GM19324 (cell line): ENCODE results near the gene PRLR.

ENCODE experiments used
- ATAC-seq: cut with Tn5 transposase; IDR thresholded peaks from one replicate; pipeline ENCODE4 v1.9.1; 2021; ENCODE audit warnings: mild to moderate bottlenecking, moderate library complexity; ENCODE audit not compliant: unreplicated experiment, low FRiP score

PRLR gene

GRCh38 chr5:35236770-35237169, 6.5 kb upstream of the PRLR start:
- ATAC-seq, result no peak

- no peak for ATAC-seq
Measured at GRCh38 chr5:35233601-35234000, 3.3 kb upstream of the PRLR start.

GRCh38 chr5:35233121-35233520, 2.8 kb upstream of the PRLR start:
- ATAC-seq, result no peak

- ATAC-seq, result no peak
Measured at GRCh38 chr5:35232124-35232523, 1.8 kb upstream of the PRLR start.

- ATAC-seq, result peak; percentile 62
Measured at GRCh38 chr5:35229076-35230037, 930 bp downstream of the PRLR start.

GRCh38 chr5:35228310-35228709, 2.0 kb downstream of the PRLR start:
- ATAC-seq, result no peak

GRCh38 chr5:35227720-35228119, 2.6 kb downstream of the PRLR start:
- no peak for ATAC-seq

- no peak for ATAC-seq
Measured at GRCh38 chr5:35223787-35224395, 6.4 kb downstream of the PRLR start.

DNA sequence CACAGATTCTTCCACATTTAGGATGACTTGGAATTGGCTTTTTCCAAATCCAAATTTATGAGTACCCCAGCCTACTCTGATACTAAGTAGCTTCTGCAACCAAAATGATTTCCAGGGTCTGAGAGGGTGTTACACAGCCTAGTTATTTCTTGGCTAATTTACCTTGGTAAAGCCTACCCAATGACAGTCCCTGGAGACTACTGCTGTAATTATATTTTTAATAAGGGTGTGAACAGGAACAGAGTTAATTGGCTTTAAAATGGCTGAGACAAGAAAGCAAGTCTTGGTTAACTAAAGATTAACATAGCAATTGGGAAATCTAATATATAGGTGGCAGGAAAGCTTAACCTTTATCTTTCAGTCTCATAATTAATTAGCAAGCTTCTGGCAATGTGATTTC, 9.3 kb downstream of the PRLR start:
- ATAC-seq, result no peak

DNA sequence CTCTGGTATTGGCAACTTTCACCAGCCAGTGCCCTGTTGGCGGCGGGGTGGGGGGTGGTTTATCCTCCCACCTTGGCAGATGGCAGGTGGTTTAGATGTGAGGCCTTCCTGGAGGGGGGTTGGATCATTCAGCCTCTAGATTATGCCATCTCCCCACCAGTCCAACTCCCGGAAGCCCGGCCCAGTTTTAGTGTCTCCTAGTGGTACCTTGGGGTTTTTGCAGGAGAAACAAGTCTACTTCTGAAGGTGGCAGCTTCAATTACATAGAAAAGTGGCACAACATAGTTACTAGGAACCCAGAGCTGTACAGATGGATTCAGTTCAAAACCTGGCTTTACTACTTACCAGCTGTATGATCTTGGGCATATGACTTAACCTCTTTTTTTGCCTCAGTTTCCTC, 11.3 kb downstream of the PRLR start:
- no peak for ATAC-seq

DNA sequence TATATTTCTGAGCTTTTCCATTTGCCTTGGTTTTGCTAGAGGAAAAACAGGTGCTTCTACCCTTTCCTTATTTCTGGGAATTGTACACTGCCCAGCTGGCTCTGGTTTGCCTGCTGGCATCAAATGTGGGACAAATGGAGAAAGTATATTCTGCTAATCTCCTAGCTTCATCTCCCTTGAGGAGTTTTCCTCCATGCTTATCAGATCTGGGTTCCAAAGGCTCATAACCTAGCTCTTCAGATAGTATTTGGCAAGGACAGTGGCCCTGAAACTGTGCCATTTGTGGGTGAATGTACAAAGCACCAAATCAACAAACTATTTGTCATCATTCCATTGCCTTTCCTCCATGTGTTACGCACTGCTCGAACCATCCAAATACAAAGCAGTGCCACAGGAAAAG, 16.2 kb downstream of the PRLR start:
- ATAC-seq, result no peak

- no peak for ATAC-seq
Measured at GRCh38 chr5:35213608-35214007, 16.7 kb downstream of the PRLR start.

DNA sequence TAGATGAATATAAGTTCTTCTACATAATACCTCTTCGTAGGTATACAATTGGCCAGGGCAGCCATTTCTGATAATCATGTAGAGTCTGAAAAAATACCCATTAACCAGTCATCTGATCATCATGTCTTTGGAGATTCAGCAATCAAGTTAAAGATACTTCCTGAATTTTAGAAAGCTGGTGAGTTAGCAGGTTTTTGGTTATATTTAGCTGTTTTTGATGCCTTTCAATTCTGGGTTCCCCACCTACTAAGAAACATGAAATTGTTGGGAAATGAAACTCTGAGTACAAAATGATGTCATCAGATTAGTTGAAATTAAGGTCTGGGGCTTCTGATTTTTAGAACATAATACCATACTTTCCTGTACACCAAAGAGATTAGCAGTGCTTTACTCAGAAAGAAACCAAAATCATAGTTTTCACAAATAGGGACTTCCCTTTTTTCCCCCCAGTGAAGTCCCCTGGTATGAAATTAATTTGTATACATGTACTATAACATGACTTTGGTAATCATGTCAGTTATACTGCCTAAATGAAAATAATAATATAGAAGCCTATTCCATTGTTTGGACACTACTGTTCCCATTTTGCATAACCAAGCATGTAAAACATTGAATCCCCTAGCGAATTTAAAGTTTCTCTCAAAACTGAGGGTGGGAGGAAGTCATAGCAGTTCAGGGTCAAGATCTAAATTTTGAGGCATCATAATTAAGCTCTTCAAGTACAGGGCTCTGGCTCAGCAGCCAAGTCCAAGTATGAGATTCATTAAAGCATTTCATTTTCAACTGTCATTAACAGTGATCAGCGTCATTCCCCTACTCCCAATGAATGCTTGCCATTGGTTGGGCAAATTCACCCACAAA, 17.9 kb downstream of the PRLR start:
- ATAC-seq, result no peak

DNA sequence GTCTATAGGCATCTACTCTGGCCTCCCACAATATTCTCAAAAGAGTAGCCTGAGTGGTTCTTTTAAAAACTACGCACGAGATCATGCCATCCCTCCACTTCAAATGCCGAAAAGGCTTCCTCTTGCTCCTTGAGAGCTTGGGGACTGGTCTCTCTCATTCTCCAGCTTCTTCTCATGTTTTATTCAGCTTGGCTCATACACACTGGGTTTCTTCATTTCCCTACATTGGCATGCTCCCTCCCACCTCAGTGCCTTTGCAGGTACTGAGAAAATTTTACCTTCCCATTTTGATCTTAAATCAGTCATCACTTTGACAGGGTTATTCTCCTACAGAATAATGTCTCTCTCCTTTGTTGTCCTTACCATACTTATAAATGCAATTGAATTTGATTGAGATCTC, 20.4 kb downstream of the PRLR start:
- ATAC-seq, result no peak

- ATAC-seq, result no peak
Measured at GRCh38 chr5:35205606-35206005, 24.7 kb downstream of the PRLR start.

DNA sequence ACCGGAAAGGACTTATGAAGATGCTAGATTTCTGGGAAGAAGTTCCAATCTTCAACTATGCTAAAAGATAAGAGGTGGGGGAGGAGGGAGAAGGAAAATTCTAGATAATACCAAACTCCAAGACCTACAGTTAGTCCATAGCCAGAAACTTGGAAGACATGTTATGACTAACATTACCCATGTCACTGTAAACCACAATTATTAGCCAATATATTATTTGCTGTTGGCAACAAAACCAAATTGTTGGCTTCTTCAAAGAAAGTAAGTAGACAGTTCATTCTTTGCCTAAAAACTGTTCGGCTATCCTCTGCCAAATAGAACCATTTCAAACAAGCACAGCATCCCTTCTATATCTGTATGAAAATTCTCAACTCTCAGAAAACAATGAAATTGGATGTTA, 25.1 kb downstream of the PRLR start:
- ATAC-seq, result no peak

- ATAC-seq, result peak; percentile 52
Measured at GRCh38 chr5:35203403-35203802, 26.9 kb downstream of the PRLR start.

DNA sequence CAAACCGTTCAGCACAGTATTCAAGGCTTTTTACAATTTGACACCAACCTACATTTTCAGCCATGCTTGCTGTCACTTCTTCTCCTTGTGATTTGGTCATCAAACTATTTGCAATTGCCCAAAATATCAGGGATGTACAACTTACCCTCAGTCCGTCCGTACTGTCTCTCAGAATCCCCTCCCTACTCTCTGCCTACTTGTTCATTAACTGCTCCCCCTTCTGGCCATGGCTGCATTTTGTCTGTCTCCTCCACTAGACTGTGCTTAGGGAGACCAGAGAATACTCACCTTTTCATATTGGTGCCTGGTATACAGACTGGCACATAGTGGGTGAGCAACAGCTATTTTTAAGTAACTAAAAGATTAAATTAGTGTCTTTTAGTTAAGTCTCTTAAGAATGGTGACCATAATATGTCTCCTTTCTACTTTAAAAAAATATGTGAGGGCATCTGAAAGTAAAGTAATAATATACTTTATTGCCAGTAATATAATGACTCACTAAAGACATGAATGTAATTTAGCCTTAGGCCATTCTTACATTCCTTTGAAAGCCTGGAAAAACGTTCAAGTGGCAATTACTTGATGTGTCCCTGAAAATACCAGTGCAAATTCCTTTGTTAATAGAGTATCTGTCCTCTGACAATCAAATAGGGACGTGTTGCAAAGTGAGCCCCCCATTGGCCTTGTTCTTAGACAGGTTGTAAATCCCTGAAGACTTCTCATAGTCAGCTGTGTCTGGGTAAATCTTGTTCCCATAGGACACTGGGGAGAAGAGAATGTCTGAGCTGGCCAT, 27.8 kb downstream of the PRLR start:
- peak; percentile 64 for ATAC-seq

DNA sequence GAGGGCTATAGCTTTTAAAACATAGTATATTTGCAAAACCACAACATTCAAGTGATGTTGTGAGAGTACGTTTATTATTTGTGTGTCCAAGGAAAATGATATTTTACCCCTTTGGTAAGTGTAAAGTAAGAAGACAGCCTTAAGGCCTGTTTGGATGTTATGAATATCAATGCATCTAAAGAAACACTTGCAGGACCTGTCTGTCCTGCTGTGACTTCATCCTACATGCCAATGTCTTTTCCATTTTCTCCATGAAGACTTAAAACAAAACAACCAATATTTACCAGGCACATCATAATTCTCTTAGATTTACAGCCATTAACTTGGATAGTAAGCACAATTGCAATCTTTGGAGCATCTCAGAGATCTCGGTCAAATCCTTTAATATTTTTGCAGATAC, 29.0 kb downstream of the PRLR start:
- no peak for ATAC-seq

- no peak for ATAC-seq
Measured at GRCh38 chr5:35199886-35200285, 30.4 kb downstream of the PRLR start.
